ENCODE results near the gene IL26.
"Not testable (repeated sequence)": the region's sequence is repeated elsewhere in the genome, so short reads cannot be mapped to it uniquely, and the experiment has no call there.

GRCh38 chr12:68174761-68175160 is 50.8 kb downstream of the IL26 start:
- not testable (repeated sequence) for TF ChIP-seq CTCF, EP300 (IDR thresholded peaks at IDR 0.05)

Measured in sigmoid colon (tissue), 4 donors.